HG03457 (cell line): ENCODE results near the gene ERVW-1.
"Not testable (repeated sequence)": the region's sequence is repeated elsewhere in the genome, so short reads cannot be mapped to it uniquely, and the experiment has no call there.

ENCODE experiments used
- ATAC-seq: cut with Tn5 transposase; IDR thresholded peaks from one replicate; pipeline ENCODE4 v1.9.1; 2021; ENCODE audit warnings: moderate number of reproducible peaks; ENCODE audit not compliant: unreplicated experiment

The ERVW-1 gene

GRCh38 chr7:92477681-92478080 lies at the start of gene ERVW-1:
Gene ERVW-1, minus strand, starts transcription at chr7:92477946. Its CDS starts 7,565 bp downstream, at chr7:92470381.
- not testable (repeated sequence) for ATAC-seq

GRCh38 chr7:92523110-92523509 lies 45.4 kb upstream of the ERVW-1 start:
- no peak for ATAC-seq

- ATAC-seq, result no peak
Measured at GRCh38 chr7:92520024-92520423, 42.3 kb upstream of the ERVW-1 start.

GRCh38 chr7:92517631-92518030 lies 39.9 kb upstream of the ERVW-1 start:
- no peak for ATAC-seq

- no peak for ATAC-seq
Measured at GRCh38 chr7:92513167-92513902, 35.6 kb upstream of the ERVW-1 start.

- no peak for ATAC-seq
Measured at GRCh38 chr7:92508946-92509345, 31.2 kb upstream of the ERVW-1 start.

GRCh38 chr7:92506363-92506762 lies 28.6 kb upstream of the ERVW-1 start:
- no peak for ATAC-seq

- ATAC-seq, result no peak
Measured at GRCh38 chr7:92504563-92504962, 26.8 kb upstream of the ERVW-1 start.

GRCh38 chr7:92503767-92504166 lies 26.0 kb upstream of the ERVW-1 start:
- no peak for ATAC-seq

GRCh38 chr7:92498557-92498956 lies 20.8 kb upstream of the ERVW-1 start:
- no peak for ATAC-seq

GRCh38 chr7:92496876-92497275 lies 19.1 kb upstream of the ERVW-1 start:
- no peak for ATAC-seq

GRCh38 chr7:92489634-92490033 lies 11.9 kb upstream of the ERVW-1 start:
- ATAC-seq, result no peak

GRCh38 chr7:92487804-92488203 lies 10.1 kb upstream of the ERVW-1 start:
- ATAC-seq, result no peak

GRCh38 chr7:92485974-92486373 lies 8.2 kb upstream of the ERVW-1 start:
- no peak for ATAC-seq

- ATAC-seq, result no peak
Measured at GRCh38 chr7:92485267-92485892, 7.6 kb upstream of the ERVW-1 start.

GRCh38 chr7:92484226-92484625 lies 6.5 kb upstream of the ERVW-1 start:
- ATAC-seq, result not testable (repeated sequence)

- ATAC-seq, result not testable (repeated sequence)
Measured at GRCh38 chr7:92483624-92484023, 5.9 kb upstream of the ERVW-1 start.

GRCh38 chr7:92479146-92479545 lies 1.4 kb upstream of the ERVW-1 start:
- ATAC-seq, result not testable (repeated sequence)

- ATAC-seq, result no peak
Measured at GRCh38 chr7:92478711-92479110, 965 bp upstream of the ERVW-1 start.

GRCh38 chr7:92478095-92478494 lies 349 bp upstream of the ERVW-1 start:
- no peak for ATAC-seq

- not testable (repeated sequence) for ATAC-seq
Measured at GRCh38 chr7:92475851-92476590, 1.7 kb downstream of the ERVW-1 start.

GRCh38 chr7:92475261-92475770 lies 2.4 kb downstream of the ERVW-1 start:
- not testable (repeated sequence) for ATAC-seq
